ENCODE data around the gene TBC1D7.

The TBC1D7 gene

DNA sequence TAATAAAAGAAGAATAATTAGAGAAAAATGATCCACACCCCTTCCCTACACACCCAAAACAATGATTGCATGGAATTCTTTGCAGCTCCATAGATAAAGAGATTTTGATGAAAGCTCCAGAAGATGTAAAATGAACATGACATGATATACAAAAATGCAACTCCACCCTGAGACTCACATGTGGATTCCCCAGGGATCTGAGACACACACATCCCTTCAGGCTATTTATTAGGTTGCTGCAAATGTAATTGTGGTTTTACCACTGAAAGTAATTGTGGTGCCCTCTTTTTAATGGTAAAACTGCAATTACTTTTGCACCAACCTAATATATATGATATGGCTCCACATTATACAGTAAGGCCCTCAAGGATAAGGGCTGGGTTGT is 40.4 kb upstream of the TBC1D7 start:
- no peak for DNase-seq (ENCODE audit: extremely low read depth, insufficient read length)
- no peak overlapping the region for H3K4me3 ChIP-seq (replicated peaks; ENCODE audit: low read depth, low read length)
- no peaks in the 10 kb centered on the region for H3K27me3 ChIP-seq (replicated peaks; ENCODE audit: control insufficient read depth, insufficient read depth, low read length)
- TF ChIP-seq, protein P1, sequence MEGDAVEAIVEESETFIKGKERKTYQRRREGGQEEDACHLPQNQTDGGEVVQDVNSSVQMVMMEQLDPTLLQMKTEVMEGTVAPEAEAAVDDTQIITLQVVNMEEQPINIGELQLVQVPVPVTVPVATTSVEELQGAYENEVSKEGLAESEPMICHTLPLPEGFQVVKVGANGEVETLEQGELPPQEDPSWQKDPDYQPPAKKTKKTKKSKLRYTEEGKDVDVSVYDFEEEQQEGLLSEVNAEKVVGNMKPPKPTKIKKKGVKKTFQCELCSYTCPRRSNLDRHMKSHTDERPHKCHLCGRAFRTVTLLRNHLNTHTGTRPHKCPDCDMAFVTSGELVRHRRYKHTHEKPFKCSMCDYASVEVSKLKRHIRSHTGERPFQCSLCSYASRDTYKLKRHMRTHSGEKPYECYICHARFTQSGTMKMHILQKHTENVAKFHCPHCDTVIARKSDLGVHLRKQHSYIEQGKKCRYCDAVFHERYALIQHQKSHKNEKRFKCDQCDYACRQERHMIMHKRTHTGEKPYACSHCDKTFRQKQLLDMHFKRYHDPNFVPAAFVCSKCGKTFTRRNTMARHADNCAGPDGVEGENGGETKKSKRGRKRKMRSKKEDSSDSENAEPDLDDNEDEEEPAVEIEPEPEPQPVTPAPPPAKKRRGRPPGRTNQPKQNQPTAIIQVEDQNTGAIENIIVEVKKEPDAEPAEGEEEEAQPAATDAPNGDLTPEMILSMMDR (IDR thresholded peaks at IDR 0.05; ENCODE audit: insufficient read depth, low read length, poor library complexity, severe bottlenecking), result no peak
- H3K36me3 ChIP-seq (ENCODE audit: control insufficient read depth, insufficient read depth, low read length), result peaks cover 6% of the 10 kb centered on the region

DNA sequence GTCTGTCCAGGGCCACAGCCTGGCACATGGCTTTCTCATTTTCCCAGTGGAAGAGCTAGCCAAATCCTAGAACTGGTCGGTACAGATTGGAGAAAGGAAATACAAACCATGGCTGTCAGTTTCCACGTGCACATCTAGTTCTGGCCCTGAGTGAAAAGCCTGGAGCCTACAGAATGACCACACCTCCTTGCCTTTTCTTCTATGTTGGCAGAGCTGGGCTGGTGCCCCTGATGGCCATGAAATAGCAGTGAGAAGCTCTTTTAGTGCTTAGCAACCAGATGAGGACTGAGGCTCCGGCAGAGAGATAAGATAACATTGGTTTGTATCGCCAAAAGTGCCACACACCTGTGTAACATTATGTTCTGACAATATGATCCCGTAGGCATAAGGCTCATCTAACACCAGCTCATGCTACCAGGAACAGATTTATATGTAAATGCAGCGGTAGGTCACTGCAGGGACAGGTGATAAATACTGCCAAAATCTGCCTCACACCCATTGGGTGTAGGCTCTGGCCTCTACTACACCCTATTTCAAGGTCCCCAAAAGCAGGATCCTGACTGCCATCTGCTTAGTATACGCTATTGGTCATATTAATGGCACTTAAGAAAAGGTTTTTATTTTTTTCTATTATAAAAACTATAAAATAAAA is 39.9 kb upstream of the TBC1D7 start:
- Histone ChIP-seq H3K27me3 (replicated peaks; ENCODE audit: control insufficient read depth, insufficient read depth, low read length) (no peaks in the 10 kb centered on the region), H3K36me3 (ENCODE audit: control insufficient read depth, insufficient read depth, low read length) (peaks cover 8% of the 10 kb centered on the region), H3K4me3 (replicated peaks; ENCODE audit: low read depth, low read length) (no peak overlapping the region)
- TF ChIP-seq, protein P1 (IDR thresholded peaks at IDR 0.05; ENCODE audit: insufficient read depth, low read length, poor library complexity, severe bottlenecking), result no peak
- DNase-seq (ENCODE audit: extremely low read depth, insufficient read length), result no peak

DNA sequence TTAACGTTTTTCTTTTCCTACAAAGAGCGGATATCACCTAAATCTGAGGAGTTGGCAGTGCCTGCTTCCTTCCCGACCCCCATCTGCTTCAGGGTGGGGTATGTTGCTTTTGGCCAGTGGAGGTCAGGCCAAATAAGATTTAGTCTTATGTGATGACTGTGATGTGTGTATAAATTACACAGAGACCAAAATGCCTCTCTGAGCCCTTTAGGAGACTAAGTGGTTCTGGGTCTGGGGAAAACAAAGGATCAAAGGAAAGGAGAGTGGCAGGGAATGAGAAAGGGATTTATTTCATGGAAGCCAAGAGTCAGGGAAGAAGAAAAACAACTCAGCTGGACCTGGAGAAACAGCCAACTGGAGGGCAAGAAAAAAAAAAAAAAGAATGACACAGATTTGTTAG is 39.1 kb upstream of the TBC1D7 start:
- Histone ChIP-seq H3K36me3 (ENCODE audit: control insufficient read depth, insufficient read depth, low read length) (peaks cover 8% of the 10 kb centered on the region), H3K4me3 (replicated peaks; ENCODE audit: low read depth, low read length) (no peak overlapping the region), H3K27me3 (replicated peaks; ENCODE audit: control insufficient read depth, insufficient read depth, low read length) (no peaks in the 10 kb centered on the region)
- TF ChIP-seq, protein P1 (IDR thresholded peaks at IDR 0.05; ENCODE audit: insufficient read depth, low read length, poor library complexity, severe bottlenecking), result no peak
- DNase-seq (ENCODE audit: extremely low read depth, insufficient read length), result no peak

DNA sequence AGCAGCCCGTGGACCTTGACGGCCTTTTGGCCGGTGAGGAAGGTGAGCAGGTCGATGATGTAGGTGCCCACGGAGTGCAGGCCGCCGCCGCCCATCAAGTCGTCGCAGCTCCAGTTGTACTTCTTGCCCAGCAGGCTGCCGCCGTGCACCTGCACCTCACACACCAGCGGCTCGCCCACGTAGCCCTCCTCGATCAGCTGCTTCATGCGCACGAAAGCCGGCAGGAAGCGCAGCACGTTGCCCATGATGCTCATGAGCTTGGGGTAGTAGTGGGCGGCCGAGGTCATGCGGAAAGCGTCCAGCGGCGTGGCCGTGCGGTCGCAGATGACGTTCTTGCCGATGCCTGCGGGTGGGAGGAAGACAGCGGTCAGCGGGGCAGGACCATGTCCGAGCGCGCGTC is 37.0 kb upstream of the TBC1D7 start:
- peaks cover 8% of the 10 kb centered on the region for H3K36me3 ChIP-seq (ENCODE audit: control insufficient read depth, insufficient read depth, low read length)
- TF ChIP-seq, protein P1 (IDR thresholded peaks at IDR 0.05; ENCODE audit: insufficient read depth, low read length, poor library complexity, severe bottlenecking), result no peak
- no peak overlapping the region for H3K4me3 ChIP-seq (replicated peaks; ENCODE audit: low read depth, low read length)
- H3K27me3 ChIP-seq (replicated peaks; ENCODE audit: control insufficient read depth, insufficient read depth, low read length), result no peaks in the 10 kb centered on the region
- DNase-seq (ENCODE audit: extremely low read depth, insufficient read length), result no peak

DNA sequence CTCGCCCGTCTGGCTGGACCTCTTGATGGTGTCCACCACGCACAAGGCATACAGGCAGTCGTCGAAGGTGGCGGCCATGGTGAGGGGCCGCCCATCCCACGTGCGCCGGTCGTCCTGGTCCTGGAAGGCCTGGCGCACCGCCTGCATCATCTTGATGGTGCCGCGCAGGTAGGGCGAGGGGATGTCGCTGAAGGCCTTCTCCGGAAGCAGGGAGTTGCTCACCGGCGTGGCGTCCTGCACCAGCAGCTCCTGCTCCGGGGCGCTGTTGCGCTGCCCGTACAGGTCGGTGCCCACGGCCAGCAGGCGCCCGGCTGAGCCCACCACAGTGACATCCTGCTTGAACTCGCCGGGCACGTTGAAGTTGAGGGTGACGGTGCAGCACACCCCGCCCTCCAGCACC is 36.5 kb upstream of the TBC1D7 start:
- Histone ChIP-seq H3K4me3 (replicated peaks; ENCODE audit: low read depth, low read length) (no peak overlapping the region), H3K36me3 (ENCODE audit: control insufficient read depth, insufficient read depth, low read length) (peaks cover 8% of the 10 kb centered on the region), H3K27me3 (replicated peaks; ENCODE audit: control insufficient read depth, insufficient read depth, low read length) (no peaks in the 10 kb centered on the region)
- no peak for DNase-seq (ENCODE audit: extremely low read depth, insufficient read length)
- TF ChIP-seq, protein P1 (IDR thresholded peaks at IDR 0.05; ENCODE audit: insufficient read depth, low read length, poor library complexity, severe bottlenecking), result no peak

DNA sequence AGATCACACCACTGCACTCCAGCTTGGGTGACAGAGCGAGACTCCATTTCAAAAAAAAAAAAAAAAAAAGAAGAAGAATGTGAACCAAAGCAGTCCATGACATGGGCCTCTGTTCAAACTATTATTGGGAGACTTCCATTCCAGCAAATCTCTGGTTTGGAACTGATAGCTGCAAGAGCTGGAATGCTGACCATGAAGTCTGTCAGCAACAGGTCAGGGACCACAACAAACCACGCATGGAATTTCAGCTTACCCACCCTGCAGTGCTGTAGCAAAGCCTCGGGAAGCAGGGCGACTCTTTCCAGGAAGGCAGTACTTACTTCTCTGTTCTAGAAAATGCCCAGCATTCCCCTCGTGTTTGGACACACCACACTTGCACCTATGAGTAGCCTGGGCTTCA is 34.1 kb upstream of the TBC1D7 start:
- TF ChIP-seq, protein P1 (IDR thresholded peaks at IDR 0.05; ENCODE audit: insufficient read depth, low read length, poor library complexity, severe bottlenecking), result no peak
- Histone ChIP-seq H3K36me3 (ENCODE audit: control insufficient read depth, insufficient read depth, low read length) (peaks cover 11% of the 10 kb centered on the region), H3K4me3 (replicated peaks; ENCODE audit: low read depth, low read length) (no peak overlapping the region), H3K27me3 (replicated peaks; ENCODE audit: control insufficient read depth, insufficient read depth, low read length) (no peaks in the 10 kb centered on the region)
- no peak for DNase-seq (ENCODE audit: extremely low read depth, insufficient read length)
